ENCODE results near the gene RPF1.
"Not testable (repeated sequence)": the region's sequence is repeated elsewhere in the genome, so short reads cannot be mapped to it uniquely, and the experiment has no call there.

RPF1 gene

GRCh38 chr1:84478876-84479868 lies at the start of gene RPF1:
RPF1 (plus strand) TSS chr1:84479266; CDS start chr1:84479282, 16 bp downstream.
- peak; percentile 68 for DNase-seq (ENCODE audit: low read depth)

GRCh38 chr1:84430546-84430945 lies 48.5 kb upstream of the RPF1 start:
- DNase-seq (ENCODE audit: low read depth) = no peak

- no peak for DNase-seq (ENCODE audit: low read depth)
Observed at GRCh38 chr1:84433258-84434080, 45.6 kb upstream of the RPF1 start.

GRCh38 chr1:84434081-84434769 lies 44.8 kb upstream of the RPF1 start:
- DNase-seq (ENCODE audit: low read depth) = no peak

GRCh38 chr1:84434801-84435549 lies 44.1 kb upstream of the RPF1 start:
- no peak for DNase-seq (ENCODE audit: low read depth)

- DNase-seq (ENCODE audit: low read depth) = no peak
Observed at GRCh38 chr1:84436876-84437655, 42.0 kb upstream of the RPF1 start.

GRCh38 chr1:84442256-84442655 lies 36.8 kb upstream of the RPF1 start:
- DNase-seq (ENCODE audit: low read depth) = no peak

GRCh38 chr1:84442747-84443646 lies 36.1 kb upstream of the RPF1 start:
- not testable (repeated sequence) for DNase-seq (ENCODE audit: low read depth)

- DNase-seq (ENCODE audit: low read depth) = not testable (repeated sequence)
Observed at GRCh38 chr1:84448704-84449103, 30.4 kb upstream of the RPF1 start.

GRCh38 chr1:84450910-84451309 lies 28.2 kb upstream of the RPF1 start:
- no peak for DNase-seq (ENCODE audit: low read depth)

- DNase-seq (ENCODE audit: low read depth) = no peak
Observed at GRCh38 chr1:84452436-84452835, 26.6 kb upstream of the RPF1 start.

- no peak for DNase-seq (ENCODE audit: low read depth)
Observed at GRCh38 chr1:84462118-84462517, 16.9 kb upstream of the RPF1 start.

GRCh38 chr1:84467298-84467697 lies 11.8 kb upstream of the RPF1 start:
- no peak for DNase-seq (ENCODE audit: low read depth)

- no peak for DNase-seq (ENCODE audit: low read depth)
Observed at GRCh38 chr1:84476225-84476624, 2.8 kb upstream of the RPF1 start.

- no peak for DNase-seq (ENCODE audit: low read depth)
Observed at GRCh38 chr1:84479998-84480397, 932 bp downstream of the RPF1 start.

- DNase-seq (ENCODE audit: low read depth) = no peak
Observed at GRCh38 chr1:84480650-84481049, 1.6 kb downstream of the RPF1 start.

- no peak for DNase-seq (ENCODE audit: low read depth)
Observed at GRCh38 chr1:84481317-84481716, 2.3 kb downstream of the RPF1 start.

GRCh38 chr1:84488107-84488506 lies 9.0 kb downstream of the RPF1 start:
- no peak for DNase-seq (ENCODE audit: low read depth)

GRCh38 chr1:84489766-84490165 lies 10.7 kb downstream of the RPF1 start:
- DNase-seq (ENCODE audit: low read depth) = no peak

GRCh38 chr1:84492726-84493125 lies 13.7 kb downstream of the RPF1 start:
- DNase-seq (ENCODE audit: low read depth) = no peak

All from stimulated activated CD8-positive, alpha-beta memory T cell treated with anti-CD3 and anti-CD28 coated beads, Interleukin-12 subunit alpha, Interleukin-12 subunit beta, amount 100 ng/mL, for 4 hours (primary cell).